Left renal pelvis (tissue), 4 donors: Measurements from ENCODE around the gene ANO7. TPM values are rescaled to one million over a fixed set of nuclear protein-coding genes. Genes with fewer than 3 reads are reported as not detected.

Experiments
- DNase-seq, 4 donors: peaks; one replicate each; pipeline ENCODE4 v3.0.0-alpha.2; 2013; ENCODE audit warnings: low read depth in 4 of 4, low spot score in 3 of 4
- polyA plus RNA-seq, 4 donors: library from polyadenylated mRNA; unstranded; fragments of 120-200 nt; gene quantifications; one replicate each; pipeline ENCODE4 v1.2.1, GENCODE V29; 2013; ENCODE audit not compliant: insufficient read length in 4 of 4

The ANO7 gene
- polyA plus RNA-seq, 4 donors = 0.85 to 3.3 (median 1.6) TPM

DNA sequence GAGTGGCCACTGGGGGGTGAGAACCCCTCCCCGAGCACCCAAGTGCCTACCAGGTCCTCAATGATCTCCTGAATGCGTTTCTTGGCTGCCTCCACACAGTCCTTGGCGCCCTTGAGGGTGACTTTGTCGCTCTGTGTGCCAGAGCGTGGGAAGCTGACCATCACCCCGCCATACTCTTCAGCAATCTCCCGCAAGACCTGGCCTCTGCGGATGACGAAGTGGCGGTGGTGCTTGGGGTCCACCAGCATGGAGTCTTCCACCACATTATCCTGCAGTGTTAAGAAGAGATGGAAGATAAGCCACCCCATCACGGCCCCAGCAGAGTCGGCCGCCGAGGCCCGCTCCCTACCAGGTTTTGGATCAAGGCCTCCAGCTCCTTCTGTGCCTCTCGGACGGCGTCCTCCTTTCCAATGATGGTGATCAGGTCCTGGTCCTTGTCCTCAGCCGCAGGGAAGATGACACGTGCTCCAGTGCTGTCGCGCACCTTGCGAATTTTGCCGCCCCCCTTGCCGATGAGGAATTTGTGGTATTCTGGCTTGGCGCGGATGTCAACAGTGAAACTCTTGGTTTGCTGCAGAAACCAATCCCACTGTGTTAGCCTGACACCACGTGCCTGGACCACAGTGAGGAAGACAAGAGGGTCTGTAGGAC is 51.2 kb downstream of the ANO7 start:
- DNase-seq = no peak

- no peak for DNase-seq
Observed at GRCh38 chr2:241240320-241241004, 52.0 kb downstream of the ANO7 start.

DNA sequence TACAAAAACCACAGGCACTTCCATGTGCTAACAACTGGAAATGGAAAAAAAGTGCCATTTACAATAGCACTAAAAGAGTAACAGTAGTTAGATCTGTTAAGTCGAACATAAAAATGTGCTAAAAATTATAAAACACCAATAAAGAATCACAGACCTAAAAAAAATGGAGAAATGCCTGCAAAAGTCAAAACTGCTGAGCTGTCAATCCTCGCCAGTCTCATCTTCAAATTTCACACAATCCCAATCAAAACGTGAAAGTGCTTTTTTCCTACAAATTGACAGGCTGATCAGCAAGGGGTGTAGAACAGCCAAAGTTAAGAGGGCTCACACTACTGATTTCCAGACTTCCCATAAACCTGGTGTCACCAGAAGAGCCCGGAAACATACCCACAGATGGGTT is 53.2 kb downstream of the ANO7 start:
- no peak for DNase-seq

GRCh38 chr2:241242306-241242705 is 53.8 kb downstream of the ANO7 start:
- no peak for DNase-seq

DNA sequence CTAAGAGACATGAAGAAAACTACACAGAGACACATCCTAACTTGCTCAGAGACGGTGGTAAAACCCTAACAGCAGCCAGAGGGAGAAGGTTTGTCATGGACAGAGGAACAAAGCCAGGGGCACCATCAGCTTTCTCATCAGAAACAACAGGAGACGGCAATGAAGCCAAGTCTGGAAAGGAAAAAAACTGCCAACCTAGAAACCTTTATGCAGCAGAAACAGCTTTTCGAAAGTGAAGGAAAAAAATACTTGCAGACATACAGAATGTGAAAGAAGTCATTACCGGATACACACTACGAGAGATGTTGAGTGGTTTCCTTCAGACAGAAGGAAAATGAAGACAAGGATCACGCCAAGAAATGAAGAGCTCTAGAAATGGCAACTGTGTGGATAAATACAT is 55.9 kb downstream of the ANO7 start:
- DNase-seq = no peak

DNA sequence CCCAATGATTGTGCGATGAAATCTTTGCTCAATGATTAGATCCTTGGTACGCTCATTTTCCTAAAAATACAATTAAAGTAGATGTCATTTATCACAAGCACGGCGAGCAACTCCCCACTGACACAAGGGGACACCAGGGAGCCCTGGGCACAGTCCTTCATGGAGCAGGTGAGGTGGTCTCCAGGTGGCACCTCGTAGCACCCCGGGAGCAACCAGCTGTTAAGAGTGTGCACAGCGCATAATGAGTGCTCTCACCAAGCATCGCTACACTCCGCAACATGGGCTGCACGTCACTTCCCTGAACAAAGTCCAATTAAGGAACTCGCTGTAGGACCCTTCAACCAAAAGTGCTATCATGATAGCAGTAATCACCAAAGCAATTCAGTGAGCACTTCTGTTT is 59.8 kb downstream of the ANO7 start:
- no peak for DNase-seq

GRCh38 chr2:241248897-241249296 is 60.4 kb downstream of the ANO7 start:
- no peak for DNase-seq

GRCh38 chr2:241249654-241250053 is 61.2 kb downstream of the ANO7 start:
- no peak for DNase-seq

- no peak for DNase-seq
Observed at GRCh38 chr2:241252778-241253475, 64.5 kb downstream of the ANO7 start.

DNA sequence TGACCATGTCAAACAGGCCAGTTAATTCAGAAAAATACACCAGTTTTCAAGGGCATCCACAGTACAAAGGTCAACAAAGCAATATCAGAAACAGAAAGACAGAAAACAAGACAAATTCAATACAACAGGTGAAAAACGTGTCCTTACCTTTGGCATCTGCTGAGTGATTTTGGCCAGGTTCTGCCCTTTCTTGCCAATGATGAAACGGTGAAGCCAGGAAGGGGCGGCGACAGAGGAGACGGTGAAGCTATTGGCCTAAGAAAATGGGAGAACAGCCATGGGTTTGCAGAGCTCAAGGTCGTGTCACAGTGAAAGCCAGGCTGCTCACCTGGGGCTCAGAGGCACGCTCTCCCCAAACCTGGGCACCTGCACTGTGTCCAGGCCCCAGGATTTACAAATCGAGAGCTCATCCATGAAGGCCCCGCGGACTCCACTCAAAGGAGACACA is 66.5 kb downstream of the ANO7 start:
- no peak for DNase-seq

GRCh38 chr2:241255542-241256167 is 67.2 kb downstream of the ANO7 start:
- DNase-seq = no peak

- DNase-seq = no peak
Observed at GRCh38 chr2:241256168-241256545, 67.7 kb downstream of the ANO7 start.

DNA sequence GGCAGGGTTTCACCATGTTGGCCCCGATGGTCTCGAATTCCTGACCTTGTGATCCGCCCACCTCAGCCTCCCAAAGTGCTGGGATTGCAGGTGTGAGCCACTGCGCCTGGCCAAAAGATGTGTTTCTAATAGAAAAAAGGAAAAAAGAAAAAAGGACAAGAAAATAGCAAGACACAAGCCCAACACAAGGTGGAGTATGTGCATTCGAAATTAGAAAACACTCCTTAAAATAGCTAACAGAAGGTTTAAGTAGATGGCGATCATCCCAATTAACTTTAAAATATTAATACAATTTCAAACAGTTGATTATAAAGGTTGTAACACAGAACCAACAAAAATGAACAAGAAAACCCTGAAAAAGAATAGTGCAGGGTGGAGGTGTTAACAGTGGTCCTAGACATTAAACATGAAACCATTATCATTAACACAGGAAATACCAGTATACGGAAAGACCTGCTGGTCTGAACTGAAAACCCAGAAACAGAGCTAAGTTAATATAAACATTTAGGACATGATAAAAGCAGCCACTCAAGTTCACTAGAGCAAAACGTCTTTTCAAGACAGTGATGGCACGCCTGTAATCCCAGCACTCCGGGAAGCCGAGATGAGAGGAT is 69.0 kb downstream of the ANO7 start:
- DNase-seq = no peak

- DNase-seq = no peak
Observed at GRCh38 chr2:241258505-241259280, 70.2 kb downstream of the ANO7 start.

DNA sequence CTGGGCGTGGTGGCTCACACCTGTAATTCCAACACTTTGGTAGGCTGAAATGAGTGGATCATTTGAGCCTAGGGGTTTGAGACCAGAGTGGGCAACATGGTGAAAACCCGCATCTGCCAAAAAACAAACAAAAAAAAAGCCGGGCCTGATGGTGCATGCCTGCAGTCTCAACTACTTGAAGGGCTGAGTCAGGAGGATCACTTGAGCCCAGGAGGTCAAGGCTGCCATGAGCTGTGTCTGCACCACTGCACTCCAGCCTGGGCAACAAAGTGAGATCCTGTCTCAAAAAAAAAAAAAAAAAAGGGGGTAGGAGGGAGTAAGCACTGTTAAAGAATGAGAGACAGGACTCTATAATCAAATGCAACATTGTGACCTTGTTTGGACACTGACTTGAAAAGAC is 72.4 kb downstream of the ANO7 start:
- DNase-seq = no peak

DNA sequence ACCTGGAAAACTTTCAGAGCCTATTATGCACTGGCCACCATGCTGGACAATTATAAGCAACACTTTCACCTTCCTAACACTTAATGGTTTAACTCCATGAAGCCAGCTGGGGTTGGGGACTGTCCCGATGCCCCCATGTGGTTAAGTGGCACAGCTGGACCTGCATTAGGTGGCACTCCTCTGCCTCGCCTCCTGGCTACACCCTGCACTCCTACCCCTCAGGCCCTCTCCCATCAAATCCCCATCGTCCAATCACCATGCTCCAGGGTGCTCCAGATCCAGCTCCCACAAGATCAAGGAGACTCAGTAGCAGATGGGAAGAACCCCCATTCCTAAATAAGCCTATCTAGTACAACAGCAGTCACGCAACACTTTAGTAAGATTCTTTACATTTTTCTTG is 73.2 kb downstream of the ANO7 start:
- DNase-seq = no peak

GRCh38 chr2:241263061-241263460 is 74.6 kb downstream of the ANO7 start:
- DNase-seq = no peak

DNA sequence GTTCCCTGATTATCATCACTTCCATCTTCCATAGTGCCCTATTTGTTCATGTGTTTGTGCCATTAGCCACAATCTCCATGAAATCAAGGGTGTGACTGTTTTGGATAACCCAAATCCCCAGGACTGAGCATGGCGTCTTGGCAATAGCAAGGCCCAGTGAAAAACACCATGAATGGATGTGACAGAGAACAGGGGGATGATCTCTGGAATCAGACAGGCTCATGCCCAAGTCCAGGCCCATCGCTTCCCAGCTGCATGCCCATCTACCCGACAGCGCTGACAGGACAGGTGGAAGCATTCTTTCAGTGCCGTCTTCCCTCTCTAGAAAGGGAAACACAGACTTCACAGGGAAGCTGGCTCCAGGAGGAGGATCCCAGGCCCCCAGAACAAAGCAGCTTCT is 77.0 kb downstream of the ANO7 start:
- DNase-seq = no peak

- DNase-seq = no peak
Observed at GRCh38 chr2:241267249-241268067, 79.0 kb downstream of the ANO7 start.
